Type B pancreatic cell (in vitro differentiated cells): Measurements from ENCODE around the gene SNCB. TPM values are rescaled to one million over a fixed set of nuclear protein-coding genes. Genes with fewer than 3 reads are reported as not detected.
A peak's percentile ranks its signal among the peaks of the same experiment; 100 is the strongest.

Experiments used
- DNase-seq: peaks from one replicate; pipeline ENCODE4 v3.0.0; 2021; ENCODE audit warnings: mixed read lengths; ENCODE audit not compliant: unreplicated experiment; ENCODE audit errors: extremely low spot score
- H3K27ac Mint-ChIP-seq: 2 replicates; pipeline ENCODE4 v1.8.0; 2021; ENCODE audit warnings: mild to moderate bottlenecking, mixed read lengths
- H3K27me3 Mint-ChIP-seq: 2 replicates; pipeline ENCODE4 v1.8.0; 2021; ENCODE audit warnings: mixed read lengths
- H3K36me3 Mint-ChIP-seq: 2 replicates; pipeline ENCODE4 v1.8.0; 2021; ENCODE audit warnings: mixed read lengths
- H3K4me1 Mint-ChIP-seq: one replicate; pipeline ENCODE4 v1.8.0; 2021; ENCODE audit warnings: mixed read lengths; ENCODE audit not compliant: unreplicated experiment
- H3K4me3 Mint-ChIP-seq: 2 replicates; pipeline ENCODE4 v1.8.0; 2021; ENCODE audit warnings: mild to moderate bottlenecking, mixed read lengths
- H3K9me3 Mint-ChIP-seq: 2 replicates; pipeline ENCODE4 v1.8.0; 2021; ENCODE audit warnings: mixed read lengths
- CTCF ChIP-seq: fragments of 200-600 bp; sonication (generic); conservative IDR thresholded peaks from 2 replicates; pipeline ENCODE4 v1.5.0; 2021; ENCODE audit warnings: antibody characterized with exemption, mild to moderate bottlenecking
- total RNA-seq: library from RNA; stranded (reverse); gene quantifications from 2 replicates; pipeline ENCODE4 v1.2.1, GENCODE V29; 2021; ENCODE audit warnings: low replicate concordance

SNCB gene
- total RNA-seq, 1 donor from 2014 or later, result 0.97 TPM

DNA sequence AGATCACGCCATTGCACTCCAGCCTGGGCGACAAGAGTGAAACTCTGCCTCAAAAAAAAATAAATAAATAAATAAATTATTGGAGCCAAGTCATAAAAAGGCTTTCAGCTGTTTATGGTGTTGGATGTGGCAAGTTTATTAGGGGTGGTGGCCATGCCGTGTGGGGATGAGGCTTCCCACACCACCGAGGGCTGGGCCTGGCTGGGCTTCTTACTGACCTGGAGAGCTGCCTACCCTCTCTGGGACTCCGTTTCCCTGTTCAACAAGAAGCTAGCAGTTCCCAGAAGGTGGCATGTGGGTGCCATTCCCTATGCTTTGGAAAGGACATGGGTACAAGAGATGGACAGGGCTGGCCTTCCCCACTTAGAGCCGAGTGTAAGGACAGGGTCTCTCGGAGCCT lies 42.9 kb downstream of the SNCB start:
- H3K27me3 Mint-ChIP-seq, result no peaks in the 10 kb centered on the region
- H3K36me3 Mint-ChIP-seq, result peaks cover 4% of the 10 kb centered on the region
- DNase-seq, result no peak
- TF ChIP-seq CTCF, result no peak
- no peak overlapping the region for H3K4me3 Mint-ChIP-seq
- H3K27ac Mint-ChIP-seq, result no peak overlapping the region
- H3K4me1 Mint-ChIP-seq, result no peaks in the 10 kb centered on the region
- no peaks in the 10 kb centered on the region for H3K9me3 Mint-ChIP-seq

DNA sequence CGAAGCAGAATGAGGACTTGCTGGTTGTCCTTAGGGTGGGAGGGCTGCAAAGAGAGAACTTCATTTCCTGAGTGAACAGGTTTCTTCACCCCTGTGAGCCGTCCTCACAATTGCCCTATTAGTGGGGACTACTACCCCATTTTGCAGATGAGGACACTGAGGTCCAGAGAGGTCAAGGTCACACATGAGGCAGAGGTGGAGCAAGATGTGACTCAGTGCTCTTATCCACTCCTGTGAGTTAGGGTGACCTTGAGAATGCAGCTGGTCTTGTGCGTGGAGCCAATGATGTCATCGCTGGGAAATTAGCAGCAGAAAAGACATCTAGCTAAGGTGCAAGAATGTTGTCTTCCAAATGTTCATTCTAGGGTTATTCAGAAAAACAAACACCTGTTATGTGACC lies 47.3 kb downstream of the SNCB start:
- H3K27ac Mint-ChIP-seq, result no peak overlapping the region
- H3K4me1 Mint-ChIP-seq, result no peaks in the 10 kb centered on the region
- H3K4me3 Mint-ChIP-seq, result no peak overlapping the region
- no peaks in the 10 kb centered on the region for H3K27me3 Mint-ChIP-seq
- no peaks in the 10 kb centered on the region for H3K9me3 Mint-ChIP-seq
- H3K36me3 Mint-ChIP-seq, result peaks cover 4% of the 10 kb centered on the region
- TF ChIP-seq CTCF, result no peak
- DNase-seq, result no peak

GRCh38 chr5:176581361-176581760 lies 49.0 kb downstream of the SNCB start:
- DNase-seq, result no peak
- no peaks in the 10 kb centered on the region for H3K27me3 Mint-ChIP-seq
- no peak overlapping the region for H3K27ac Mint-ChIP-seq
- no peaks in the 10 kb centered on the region for H3K9me3 Mint-ChIP-seq
- no peak for TF ChIP-seq CTCF
- peaks cover 4% of the 10 kb centered on the region for H3K36me3 Mint-ChIP-seq
- H3K4me1 Mint-ChIP-seq, result no peaks in the 10 kb centered on the region
- no peak overlapping the region for H3K4me3 Mint-ChIP-seq

- no peak overlapping the region for H3K4me3 Mint-ChIP-seq
- TF ChIP-seq CTCF, result no peak
- H3K9me3 Mint-ChIP-seq, result no peaks in the 10 kb centered on the region
- H3K27ac Mint-ChIP-seq, result no peak overlapping the region
- H3K4me1 Mint-ChIP-seq, result no peaks in the 10 kb centered on the region
- no peaks in the 10 kb centered on the region for H3K36me3 Mint-ChIP-seq
- no peak for DNase-seq
- no peaks in the 10 kb centered on the region for H3K27me3 Mint-ChIP-seq
Measured at GRCh38 chr5:176579323-176579722, 51.0 kb downstream of the SNCB start.

- DNase-seq, result no peak
- Mint-ChIP-seq H3K4me3 (no peak overlapping the region), H3K4me1 (no peaks in the 10 kb centered on the region), H3K27ac (no peak overlapping the region), H3K27me3 (no peaks in the 10 kb centered on the region), H3K9me3 (no peaks in the 10 kb centered on the region), H3K36me3 (no peaks in the 10 kb centered on the region)
- peak; percentile 71 for TF ChIP-seq CTCF
Measured at GRCh38 chr5:176578391-176578808, 51.9 kb downstream of the SNCB start.
